Embryonic facial prominence (tissue), 1 donor: ENCODE data around the gene PANX2.
A peak's percentile ranks its signal among the peaks of the same experiment; 100 is the strongest.
"Not testable (repeated sequence)": the region's sequence is repeated elsewhere in the genome, so short reads cannot be mapped to it uniquely, and the experiment has no call there.

Experiments used
- DNase-seq: peaks from one replicate; pipeline ENCODE4 v3.0.0-alpha.2; 2016; ENCODE audit errors: extremely low spot score

PANX2 gene

DNA sequence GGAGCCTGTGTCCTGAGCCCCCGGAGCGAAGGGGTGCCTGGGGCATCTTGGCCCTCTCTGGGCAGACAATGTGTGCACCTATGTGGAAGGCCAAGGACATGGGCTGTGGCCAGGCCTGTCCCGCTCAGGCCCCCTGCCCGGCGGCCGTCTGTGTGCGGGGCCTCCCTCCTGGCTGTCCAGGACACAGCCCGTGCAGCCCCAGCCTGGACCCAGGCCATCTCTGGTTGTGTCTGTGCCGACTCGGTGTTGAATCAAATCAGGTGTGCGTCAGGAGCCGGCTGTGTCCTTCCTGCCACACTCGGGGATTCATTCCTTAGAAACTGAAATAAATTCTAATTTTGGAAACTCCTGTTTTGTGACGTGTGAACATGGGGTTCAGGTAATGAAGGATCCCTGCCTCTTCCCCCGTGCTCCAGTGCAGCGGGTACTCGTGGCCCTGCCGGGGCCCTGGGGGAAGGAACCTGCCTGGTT is 28.8 kb downstream of the PANX2 start:
- DNase-seq: no peak

DNA sequence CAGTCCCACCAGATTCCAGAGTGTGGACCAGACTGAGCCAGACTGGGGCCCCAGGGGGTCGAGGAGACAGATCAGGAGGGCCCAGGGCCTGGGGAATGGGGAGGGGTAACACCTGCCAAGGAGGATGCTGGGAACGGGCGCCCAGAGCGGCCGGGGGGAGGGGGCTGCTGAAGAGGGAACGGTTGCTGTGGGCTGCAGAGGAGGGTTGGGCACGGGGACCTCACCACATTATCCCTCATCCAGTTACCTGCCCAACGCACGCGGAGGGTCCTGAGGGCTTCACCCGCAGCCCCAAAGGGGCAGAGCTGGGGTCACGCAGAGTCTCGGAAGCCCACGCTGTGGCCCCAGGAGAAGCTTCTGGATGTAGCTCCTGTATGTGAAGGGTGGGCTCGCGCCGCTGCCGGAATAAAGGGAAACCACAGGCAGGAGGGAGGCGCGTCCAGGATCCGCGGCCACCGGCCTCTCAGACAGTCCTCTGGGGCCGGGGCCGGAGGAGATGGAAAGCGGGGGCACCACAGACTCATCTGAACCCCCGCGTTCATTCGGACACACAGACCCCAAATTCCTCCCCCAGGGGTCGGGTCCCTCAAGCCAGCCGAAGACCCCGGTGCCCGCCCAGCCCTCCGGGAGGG is 29.4 kb downstream of the PANX2 start:
- no peak for DNase-seq

DNA sequence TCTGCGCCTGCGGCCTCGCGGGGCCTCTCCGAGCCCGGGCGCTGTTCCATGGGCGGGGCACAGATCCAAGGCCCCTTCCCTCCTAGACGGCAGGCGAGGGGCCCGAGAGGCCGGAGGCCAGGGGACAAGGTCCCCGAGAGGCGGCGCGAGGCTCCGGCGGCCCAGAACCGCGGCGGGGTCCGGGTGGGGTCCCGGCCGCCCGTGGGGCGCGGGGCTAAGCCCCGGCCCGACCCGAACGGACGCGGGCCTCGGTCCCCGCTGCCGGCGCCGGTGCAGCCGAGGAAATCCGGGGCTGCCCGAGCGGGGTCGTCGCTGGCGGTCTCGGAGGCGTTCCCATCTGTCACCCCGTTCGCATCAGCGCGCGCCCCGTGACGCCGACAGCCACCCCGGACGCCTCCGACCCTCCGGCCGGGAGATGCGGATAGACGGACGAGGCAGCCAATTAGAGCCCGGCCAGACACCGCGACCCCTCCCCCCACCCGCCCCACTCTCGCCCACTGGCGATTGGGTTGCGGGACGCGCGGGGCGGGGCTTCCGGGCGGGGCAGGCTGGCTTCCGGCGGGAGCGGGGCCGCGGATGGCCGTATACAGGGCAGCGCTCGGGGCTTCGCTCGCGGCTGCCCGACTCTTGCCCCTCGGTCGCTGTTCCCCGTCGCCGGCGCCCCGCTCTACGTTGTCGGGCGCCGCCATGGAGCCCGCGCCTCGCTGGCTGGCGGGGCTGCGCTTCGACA is 30.1 kb downstream of the PANX2 start, which contains the start of gene SELENOO:
Gene SELENOO, plus strand, starts transcription at position 551 of the 730 bp plus-strand sequence. Its CDS starts 26 bp downstream, at position 577.
- DNase-seq: peak; percentile 74

DNA sequence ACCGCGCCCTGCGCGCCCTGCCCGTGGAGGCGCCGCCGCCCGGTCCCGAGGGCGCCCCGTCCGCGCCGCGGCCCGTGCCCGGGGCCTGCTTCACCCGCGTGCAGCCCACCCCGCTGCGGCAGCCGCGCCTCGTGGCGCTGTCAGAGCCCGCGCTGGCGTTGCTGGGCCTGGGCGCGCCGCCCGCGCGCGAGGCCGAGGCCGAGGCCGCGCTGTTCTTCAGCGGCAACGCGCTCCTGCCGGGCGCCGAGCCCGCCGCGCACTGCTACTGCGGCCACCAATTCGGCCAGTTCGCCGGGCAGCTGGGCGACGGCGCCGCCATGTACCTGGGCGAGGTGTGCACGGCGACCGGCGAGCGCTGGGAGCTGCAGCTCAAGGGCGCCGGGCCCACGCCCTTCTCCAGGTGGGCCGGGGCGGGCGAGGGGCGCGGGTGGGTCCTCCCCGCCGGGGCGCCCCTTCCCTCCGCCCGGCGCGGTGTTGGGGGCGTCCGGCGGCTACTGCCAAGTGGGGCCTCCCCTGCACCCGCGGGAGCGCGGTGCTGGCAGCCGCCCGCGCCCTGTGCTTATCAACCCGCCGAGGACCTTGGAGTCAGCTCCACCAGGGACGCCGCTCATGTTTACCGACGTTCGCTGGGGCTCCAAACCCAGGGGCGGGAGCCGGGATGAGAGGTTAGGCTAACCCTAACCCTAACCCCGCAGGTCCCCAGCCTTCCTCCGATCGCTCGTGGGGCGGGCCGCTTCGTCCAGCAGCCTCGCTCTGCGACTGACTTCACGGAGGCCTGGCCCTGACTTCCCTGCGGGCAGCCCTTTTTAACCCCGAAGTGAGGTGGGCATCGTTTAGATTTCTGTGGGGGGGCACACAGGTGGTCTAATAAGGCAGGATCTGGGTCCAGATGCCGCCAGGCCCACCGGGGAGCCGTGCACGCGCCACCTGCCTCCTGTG is 30.9 kb downstream of the PANX2 start:
- DNase-seq: no peak

DNA sequence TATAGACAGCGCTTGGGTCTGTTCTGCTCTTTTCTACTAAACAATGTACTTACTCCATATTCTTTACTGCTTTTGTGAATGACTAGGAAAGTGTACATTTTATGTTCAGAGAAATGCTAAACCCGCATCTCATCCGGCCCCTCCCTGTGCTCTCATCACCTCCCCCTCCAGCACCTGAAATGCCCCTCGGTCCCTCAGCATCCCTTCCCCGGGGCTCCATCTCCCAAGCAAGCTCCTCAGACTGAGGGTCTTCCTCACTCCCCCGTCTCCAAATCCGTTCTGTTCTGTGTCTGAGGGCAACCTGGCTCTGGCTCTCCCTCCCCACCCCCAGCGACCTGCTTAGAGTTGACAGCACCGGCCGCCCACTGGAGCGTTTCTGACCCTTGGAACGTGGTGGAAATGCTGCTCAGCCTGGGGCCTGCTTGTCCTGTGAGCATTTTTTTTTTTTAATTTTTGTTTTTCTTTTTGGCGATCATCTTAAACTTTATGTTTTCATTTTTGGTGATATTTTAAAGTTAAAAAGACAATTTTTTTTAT is 31.7 kb downstream of the PANX2 start:
- no peak for DNase-seq

DNA sequence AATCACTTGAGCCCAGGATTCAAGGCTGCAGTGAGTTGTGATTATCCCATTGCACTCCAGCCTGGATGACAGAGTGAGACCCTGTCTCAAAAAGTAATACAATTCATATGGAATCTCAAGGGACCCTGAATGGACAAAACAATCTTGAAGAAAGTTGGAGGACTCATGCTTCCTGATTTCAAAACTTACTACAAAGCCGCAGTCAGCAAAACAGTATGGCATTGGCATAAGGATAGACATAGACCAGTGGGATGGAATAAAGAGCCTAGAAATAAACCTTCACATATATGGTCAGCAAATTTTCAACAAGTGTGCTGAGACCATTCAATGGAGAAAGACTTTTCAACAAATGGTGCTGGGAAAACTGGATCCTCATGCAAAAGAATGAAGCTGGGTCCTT is 32.8 kb downstream of the PANX2 start:
- no peak for DNase-seq

DNA sequence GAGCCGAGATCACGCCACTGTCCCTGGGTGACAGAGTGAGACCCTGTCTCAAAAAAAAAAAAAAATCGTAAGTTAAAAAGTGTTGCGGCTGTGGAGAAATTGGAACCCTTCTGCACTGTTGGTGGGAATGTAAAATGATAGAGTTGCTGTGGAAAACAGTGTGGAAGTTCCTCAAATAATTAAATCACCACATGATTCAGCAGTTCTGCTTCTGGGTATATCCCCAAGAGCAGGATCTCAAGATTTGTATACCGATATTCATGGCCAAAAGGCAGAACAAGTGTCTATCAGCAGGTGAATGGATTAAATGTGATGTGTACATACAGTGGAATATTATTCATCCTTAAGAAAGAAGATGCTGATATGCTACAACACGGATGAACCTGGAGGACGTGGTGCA is 34.0 kb downstream of the PANX2 start:
- DNase-seq: no peak

DNA sequence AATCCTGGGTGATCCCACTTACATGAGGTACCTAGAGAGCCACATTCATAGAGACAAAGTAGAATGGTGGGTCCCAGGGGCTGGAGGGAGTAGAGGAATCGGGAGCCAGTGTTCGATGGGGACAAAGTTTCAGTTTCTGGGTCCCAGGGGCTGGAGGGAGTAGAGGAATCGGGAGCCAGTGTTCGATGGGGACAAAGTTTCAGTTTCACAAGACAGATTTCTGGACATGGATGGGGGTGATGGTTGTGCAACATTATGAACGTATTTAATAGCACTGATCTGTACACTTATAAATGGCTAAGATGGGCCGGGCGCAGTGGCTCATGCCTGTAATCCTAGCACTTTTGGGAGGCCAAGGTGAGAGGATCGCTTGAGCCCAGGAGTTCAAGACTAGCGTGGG is 34.5 kb downstream of the PANX2 start:
- not testable (repeated sequence) for DNase-seq

DNA sequence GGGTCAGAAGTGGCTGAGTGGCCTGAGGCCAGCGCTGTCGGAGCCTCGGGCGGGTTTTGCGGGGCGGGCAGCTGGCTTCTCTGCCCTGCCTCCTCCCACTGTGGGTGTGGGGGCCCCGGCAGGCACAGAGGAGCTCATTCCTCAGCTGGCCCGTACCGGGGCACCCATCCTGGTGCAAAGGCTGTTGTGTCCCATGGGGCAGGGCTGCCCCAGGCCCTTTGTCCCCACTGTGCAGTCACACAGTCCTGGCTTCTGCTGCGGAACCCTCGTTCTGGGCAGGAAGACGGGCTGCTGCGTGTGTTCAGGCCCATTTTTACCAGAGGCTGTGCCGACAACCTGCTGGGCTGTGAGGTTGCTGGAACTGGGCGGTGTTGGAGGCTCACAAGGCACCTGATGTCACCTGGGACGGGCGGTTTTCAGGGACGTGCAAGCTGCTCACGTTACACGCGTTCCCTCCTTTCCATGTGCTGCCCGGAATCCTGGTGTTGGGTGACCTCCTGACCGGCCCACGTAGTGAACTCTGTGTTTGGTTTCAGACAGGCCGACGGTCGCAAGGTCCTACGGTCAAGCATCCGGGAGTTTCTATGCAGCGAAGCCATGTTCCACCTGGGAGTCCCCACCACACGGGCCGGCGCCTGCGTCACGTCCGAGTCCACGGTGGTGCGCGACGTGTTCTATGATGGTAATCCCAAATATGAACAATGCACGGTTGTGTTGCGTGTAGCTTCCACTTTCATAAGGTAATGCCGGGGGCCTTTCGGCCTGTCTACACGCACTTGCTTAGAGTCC is 35.4 kb downstream of the PANX2 start:
- DNase-seq: no peak

DNA sequence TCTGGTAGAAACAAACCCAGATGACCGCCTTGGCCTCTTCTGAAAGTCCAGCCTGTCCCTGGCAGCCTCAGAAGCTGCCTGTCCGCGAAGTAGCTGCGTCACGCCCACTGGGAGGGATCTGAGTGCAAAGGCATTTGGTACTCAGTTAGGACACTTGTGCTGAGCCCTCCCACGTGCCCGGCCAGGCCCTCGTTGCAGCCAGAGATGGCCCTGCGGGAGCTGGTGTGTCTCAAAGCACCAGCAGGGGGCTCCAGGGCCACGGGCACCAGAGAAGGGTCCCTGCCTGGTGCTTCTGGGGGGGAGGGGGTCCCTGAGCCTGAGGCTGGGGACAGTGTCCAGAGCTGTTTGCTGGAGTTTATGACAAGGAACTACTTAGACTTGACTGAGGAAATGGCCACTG is 36.1 kb downstream of the PANX2 start:
- DNase-seq: no peak

DNA sequence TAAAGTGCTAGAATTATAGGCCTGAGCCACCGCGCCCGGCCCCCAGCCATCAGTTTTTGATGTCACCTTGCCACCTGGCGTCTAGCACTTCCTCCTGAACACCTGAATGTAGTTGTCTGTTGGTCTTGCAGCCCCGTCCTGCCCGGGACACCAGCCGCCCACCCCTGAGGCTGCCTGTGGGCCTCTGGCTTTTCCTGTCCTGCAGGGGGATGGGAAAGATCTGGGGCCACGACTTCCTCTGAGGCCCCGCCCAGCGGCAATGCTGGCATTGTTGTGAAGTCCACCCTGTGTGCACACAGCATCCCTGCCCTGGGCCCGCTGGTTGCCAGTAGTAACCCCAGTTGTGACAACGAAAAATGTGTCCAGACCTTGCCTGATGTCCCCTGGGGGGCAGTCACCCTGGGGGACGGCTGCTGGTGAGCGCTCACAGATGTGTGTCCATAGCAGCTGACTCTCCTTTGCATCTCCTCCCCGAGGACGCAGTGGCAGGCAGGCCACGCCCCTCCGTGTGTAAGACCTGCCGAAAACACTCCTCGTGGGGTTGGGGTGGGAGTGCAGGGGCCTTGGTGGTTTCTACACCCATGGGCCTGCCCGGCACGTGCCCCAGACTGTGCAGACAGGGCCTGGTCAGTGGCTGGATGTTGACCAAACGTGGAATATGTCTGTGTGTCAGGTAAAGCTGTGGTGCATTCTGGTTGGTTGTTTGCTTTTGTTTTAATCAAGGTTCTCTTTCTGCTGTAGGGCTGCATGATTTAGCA is 37.0 kb downstream of the PANX2 start:
- no peak for DNase-seq

DNA sequence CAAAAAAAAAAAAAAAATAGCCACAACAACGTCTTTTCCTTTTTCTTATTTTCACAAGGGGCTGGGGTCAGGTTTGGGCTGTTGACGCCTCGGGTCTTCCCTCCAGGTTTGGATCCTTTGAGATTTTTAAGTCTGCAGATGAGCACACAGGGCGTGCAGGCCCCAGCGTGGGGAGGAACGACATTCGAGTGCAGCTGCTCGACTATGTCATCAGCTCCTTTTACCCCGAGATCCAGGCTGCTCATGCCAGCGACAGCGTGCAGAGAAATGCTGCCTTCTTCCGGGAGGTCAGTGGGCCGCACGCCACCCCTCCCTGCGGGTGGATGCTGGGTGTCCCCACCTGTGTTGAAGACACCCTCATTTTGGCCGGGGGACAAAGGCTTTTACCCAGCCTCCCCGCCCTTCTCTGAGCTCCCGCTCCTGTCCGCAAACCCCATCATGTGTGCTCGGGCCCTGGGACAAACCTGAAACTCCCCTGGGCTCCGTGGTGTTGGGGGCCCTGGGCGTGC is 38.0 kb downstream of the PANX2 start:
- no peak for DNase-seq

DNA sequence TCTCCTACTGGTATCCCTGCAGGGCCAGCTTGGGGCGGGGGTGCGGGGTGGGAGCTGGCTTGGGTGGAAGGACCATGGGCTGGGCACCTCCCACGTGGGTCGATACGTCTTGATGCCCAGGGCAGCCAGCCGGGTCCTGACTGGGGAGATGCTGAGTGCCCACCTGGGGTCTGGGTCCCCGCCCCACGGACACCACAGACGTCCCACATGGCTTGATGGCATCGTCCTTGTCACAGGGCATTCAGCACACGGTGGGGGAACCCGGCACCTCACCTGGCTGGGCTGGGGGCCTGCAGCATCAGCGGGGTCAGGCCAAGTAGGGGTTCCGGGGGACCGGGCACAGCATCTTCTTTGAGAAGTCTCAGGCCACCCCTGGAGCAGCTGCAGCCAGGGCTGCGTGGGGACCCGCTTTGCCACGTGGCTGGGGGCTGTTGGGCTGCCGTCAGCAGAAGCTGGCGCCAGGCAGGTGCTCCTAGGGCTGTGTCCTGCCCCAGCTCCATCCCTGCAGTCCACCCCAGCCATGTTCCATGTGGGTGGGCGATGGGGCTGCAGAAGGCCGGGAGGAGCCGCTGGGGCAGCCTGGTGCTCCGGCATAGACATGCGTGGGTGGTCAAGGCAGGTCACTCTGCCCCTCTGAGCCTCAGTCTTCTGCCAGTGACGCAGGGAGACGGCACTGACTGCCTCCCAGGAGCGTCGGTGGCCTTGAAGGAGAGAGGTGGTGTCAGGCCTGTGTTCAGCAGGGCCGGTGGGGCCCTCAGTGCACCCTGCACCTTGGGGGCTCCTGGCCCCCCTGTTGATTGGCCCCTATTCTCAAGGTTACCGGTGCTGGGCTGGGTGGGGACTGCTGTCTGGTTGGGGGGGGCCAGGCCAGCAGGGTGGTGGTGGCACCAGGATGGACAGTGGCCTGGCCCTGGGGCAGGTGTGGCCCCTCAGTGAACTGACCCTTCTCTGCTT is 38.7 kb downstream of the PANX2 start:
- DNase-seq: no peak

DNA sequence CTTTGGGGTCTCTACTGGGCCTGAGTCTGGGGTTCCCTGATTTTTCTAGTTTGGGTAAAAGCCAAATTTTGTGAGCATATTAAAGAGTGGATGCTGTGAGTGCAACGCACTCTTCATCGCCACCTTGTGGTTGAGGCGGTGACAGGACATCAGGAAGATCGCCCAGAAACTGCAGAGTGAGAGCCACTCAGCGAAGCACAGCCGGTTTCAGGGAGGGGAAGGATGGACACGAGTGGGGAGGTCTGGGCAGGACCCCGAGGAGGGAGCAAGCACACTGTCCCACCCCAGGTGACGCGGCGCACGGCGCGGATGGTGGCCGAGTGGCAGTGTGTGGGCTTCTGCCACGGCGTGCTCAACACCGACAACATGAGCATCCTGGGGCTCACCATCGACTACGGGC is 39.4 kb downstream of the PANX2 start:
- no peak for DNase-seq

DNA sequence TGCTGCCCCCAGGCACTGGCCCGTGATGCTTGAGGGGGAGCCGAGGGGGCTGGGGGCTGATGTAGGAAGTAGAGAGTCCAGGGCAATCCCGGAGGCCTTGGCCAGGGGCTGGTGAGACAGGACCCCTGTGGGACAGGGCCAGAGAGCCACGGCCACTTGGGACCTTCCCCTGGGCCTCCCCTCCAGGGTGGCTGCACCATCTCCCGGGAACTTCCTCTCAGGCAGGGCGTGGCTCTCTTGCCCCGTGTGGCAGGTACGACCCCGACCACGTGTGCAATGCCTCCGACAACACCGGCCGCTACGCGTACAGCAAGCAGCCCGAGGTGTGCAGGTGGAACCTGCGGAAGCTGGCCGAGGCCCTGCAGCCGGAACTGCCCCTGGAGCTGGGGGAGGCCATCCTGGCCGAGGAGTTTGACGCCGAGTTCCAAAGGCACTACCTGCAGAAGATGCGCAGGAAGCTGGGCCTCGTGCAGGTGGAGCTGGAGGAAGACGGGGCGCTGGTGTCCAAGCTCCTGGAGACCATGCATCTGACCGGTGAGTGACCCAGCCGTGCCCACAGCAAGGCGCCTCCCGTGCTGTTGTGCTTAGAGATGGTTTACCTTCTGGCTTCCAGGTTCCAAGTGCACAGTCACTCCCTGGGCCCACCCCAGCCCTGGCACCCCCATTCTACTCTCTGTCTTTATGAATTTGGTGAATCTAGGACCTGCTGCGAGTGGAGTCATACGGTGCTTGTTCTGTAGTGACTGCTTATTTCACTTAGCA is 40.0 kb downstream of the PANX2 start:
- no peak for DNase-seq

DNA sequence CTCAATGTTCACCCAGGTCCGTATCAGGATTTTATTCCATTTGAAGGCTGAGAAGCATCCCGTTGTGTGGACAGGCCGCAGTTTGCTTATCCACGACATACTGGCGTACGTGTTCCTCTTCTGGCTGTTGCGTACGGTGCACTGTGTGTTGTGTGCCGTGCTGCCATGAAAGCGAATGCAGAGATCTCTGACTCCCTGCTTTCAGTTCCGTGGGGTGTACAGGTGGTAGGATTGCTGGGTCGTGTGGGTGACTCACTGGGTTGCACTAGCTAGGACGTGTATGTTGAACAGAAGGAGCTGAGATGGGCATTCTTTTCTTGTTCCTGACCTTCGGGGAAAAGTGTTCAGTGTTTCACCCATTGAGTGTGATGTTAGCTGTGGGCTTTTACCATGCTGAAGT is 40.6 kb downstream of the PANX2 start:
- no peak for DNase-seq

DNA sequence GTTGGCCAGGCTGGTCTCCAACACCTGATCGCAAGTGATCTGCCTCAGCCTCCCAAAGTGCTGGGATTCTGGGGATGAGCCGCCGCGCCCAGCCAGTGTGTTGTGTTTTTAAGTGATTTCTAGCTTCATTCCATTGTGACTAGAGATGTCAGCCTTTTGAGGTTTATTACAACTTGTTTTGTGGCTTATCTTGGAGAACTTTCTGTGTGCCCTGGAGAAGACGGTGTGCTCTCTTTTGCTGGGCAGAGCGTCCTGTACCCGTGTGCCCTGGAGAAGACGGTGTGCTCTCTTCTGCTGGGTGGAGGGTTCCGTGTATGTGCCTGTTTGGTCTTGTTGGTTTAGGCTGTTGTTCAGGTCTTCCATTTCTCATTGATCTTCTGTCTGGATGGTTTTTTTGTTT is 42.7 kb downstream of the PANX2 start:
- no peak for DNase-seq

DNA sequence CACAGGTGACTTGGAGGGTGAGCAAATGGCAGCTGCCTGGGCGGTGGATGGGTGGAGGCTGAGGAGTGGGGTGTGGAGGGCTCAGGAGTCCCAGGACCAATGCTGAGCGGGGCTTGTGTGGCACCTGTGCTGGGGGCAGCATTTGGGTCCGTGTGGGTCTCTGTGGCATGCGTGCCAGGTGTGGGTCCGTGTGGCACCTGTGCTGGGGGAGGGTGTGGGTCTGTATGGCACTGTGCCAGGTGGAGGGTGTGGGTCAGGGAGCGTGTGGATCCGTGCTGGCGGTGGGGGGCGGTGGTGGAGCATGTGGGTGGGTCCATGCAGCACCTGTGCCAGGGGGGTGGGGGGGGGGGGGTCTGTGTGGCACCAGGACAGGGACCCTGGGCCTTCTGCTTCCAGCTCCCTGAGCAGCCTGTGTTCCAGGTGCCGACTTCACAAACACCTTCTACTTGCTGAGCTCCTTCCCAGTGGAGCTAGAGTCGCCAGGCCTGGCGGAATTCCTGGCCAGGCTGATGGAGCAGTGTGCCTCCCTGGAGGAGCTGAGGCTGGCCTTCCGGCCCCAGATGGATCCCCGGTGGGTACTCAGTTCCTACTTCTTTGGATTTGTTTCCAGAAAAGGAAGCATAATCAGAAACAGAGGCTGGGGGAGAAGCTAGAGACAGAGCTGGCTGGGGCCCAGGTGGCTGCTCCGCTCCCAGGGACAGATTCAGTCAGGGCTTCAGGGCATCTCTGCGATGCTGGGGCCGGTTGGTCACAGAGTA is 44.9 kb downstream of the PANX2 start:
- DNase-seq: no peak
